RWPE1 (cell line): Measurements from ENCODE around the gene SH2B3.

Experiments
- CTCF ChIA-PET: fragments of 350-600 bp; sonication (Branson Sonifier 250); formaldehyde crosslinking; extraction: SDS; loops from one replicate; lab custom pipeline; 2021; lab: Yijun Ruan, JAX
- POLR2A ChIA-PET: fragments of 400-600 bp; formaldehyde crosslinking; extraction: SDS; loops from one replicate; lab custom pipeline; 2020; ENCODE audit warnings: antibody characterized with exemption; ENCODE audit not compliant: low non-redundant PET; lab: Yijun Ruan, JAX
- DNase-seq: peaks from one replicate; pipeline ENCODE4 v3.0.0; 2012; ENCODE audit warnings: low spot score
- H3K27ac ChIP-seq: fragments of 450-650 bp; 2 replicates; pipeline ENCODE4 v1.5.1; 2017
- CTCF ChIP-seq: fragments of 450-650 bp; conservative IDR thresholded peaks from 2 replicates; pipeline ENCODE4 v1.5.1; 2017; ENCODE audit warnings: low read depth, mild to moderate bottlenecking

Gene SH2B3

GRCh38 chr12:111379942-111380554 is 25.7 kb upstream of the SH2B3 start:
- POLR2A ChIA-PET, result no interaction called here
- no peak overlapping the region for H3K27ac ChIP-seq
- DNase-seq, result no peak
- no peak for TF ChIP-seq CTCF
- CTCF ChIA-PET, result interaction anchor here (0.7 kb wide), 1 partner anchor 10 kb away, joined by 8 read pairs; no protein-coding TSS in a partner anchor

- TF ChIP-seq CTCF, result no peak
- DNase-seq, result no peak
- H3K27ac ChIP-seq, result no peak overlapping the region
- CTCF ChIA-PET, result interaction anchor here (0.6 to 1.6 kb wide), 3 partner anchors 12 to 377 kb away, joined by 3 to 7 read pairs (median 3); no protein-coding TSS in a partner anchor
- POLR2A ChIA-PET, result no interaction called here
Measured at GRCh38 chr12:111384596-111384995, 21.1 kb upstream of the SH2B3 start.

GRCh38 chr12:111386885-111387284 is 18.8 kb upstream of the SH2B3 start:
- CTCF ChIA-PET, result interaction anchor here (1.7 kb wide), 1 partner anchor 10 kb away, joined by 6 read pairs; no protein-coding TSS in a partner anchor
- TF ChIP-seq CTCF, result no peak
- no peak overlapping the region for H3K27ac ChIP-seq
- POLR2A ChIA-PET, result no interaction called here
- DNase-seq, result no peak

- H3K27ac ChIP-seq, result no peak overlapping the region
- ChIA-PET CTCF (interaction anchor here (1.7 kb wide), 1 partner anchor 9 kb away, joined by 6 read pairs; no protein-coding TSS in a partner anchor), POLR2A (no interaction called here)
- DNase-seq, result no peak
- no peak for TF ChIP-seq CTCF
Measured at GRCh38 chr12:111387747-111388323, 17.9 kb upstream of the SH2B3 start.

- POLR2A ChIA-PET, result no interaction called here
- DNase-seq, result no peak
Measured at GRCh38 chr12:111389635-111390034, 16.1 kb upstream of the SH2B3 start.

GRCh38 chr12:111390910-111391309 is 14.8 kb upstream of the SH2B3 start:
- DNase-seq, result no peak
- TF ChIP-seq CTCF, result no peak
- ChIA-PET CTCF (interaction anchor here (0.7 kb wide), 1 partner anchor 295 kb away, joined by 3 read pairs; no protein-coding TSS in a partner anchor), POLR2A (no interaction called here)
- no peak overlapping the region for H3K27ac ChIP-seq

More at GRCh38 chr12:111389635-111390034, 16.1 kb upstream of the SH2B3 start:
- no peak for TF ChIP-seq CTCF
- no peak overlapping the region for H3K27ac ChIP-seq
- CTCF ChIA-PET, result interaction anchor here (0.6 kb wide), 1 partner anchor 10 kb away, joined by 8 read pairs; no protein-coding TSS in a partner anchor
